Stomach (tissue), 9 donors: ENCODE measurements around the gene S100A11. TPM values are rescaled to one million over a fixed set of nuclear protein-coding genes. Genes with fewer than 3 reads are reported as not detected.

Source experiments
- DNase-seq, 2 donors: peaks; one replicate each; pipeline versions ENCODE4 v3.0.0 to v3.0.0-alpha.2; 2013 to 2019
- H3K27ac ChIP-seq, 5 donors: fragments of 200-600 bp in 4 of 5; sonication (generic) in 4 of 5; one replicate each; pipeline ENCODE4 v1.5.1; 2013 to 2019; ENCODE audit warnings: mild to moderate bottlenecking in 1 of 5, moderate library complexity in 1 of 5
- H3K27me3 ChIP-seq, 3 donors: fragments of 200-600 bp; sonication (generic); one replicate each; pipeline ENCODE4 v1.5.1; 2017 to 2019; ENCODE audit warnings: mixed run types in 1 of 3
- H3K36me3 ChIP-seq, 4 donors: fragments of 200-600 bp; sonication (generic); 1 replicate in 3 of 4; 2 replicates in 1 of 4; pipeline ENCODE4 v1.5.1; 2016 to 2019
- H3K4me1 ChIP-seq, 4 donors: fragments of 200-600 bp; sonication (generic); one replicate each; pipeline ENCODE4 v1.5.1; 2016 to 2019
- H3K4me3 ChIP-seq, 4 donors: fragments of 200-600 bp; sonication (generic) in 3 of 4; one replicate each; pipeline ENCODE4 v1.5.1; 2016 to 2019; ENCODE audit warnings: mild to moderate bottlenecking in 1 of 4
- H3K9me3 ChIP-seq, 4 donors: fragments of 200-600 bp; sonication (generic); one replicate each; pipeline ENCODE4 v1.5.1; 2016 to 2019
- CTCF ChIP-seq, 7 experiments: fragments of 450-650 bp in 4 of 7; fragments of 200-600 bp in 3 of 7; sonication (generic) in 3 of 7; IDR thresholded peaks; one replicate each; pipeline ENCODE4 v1.5.1; 2016 to 2019; ENCODE audit warnings: antibody characterized with exemption in 7 of 7, control low read depth in 2 of 7, mild to moderate bottlenecking in 1 of 7
- EP300 ChIP-seq: sonication (generic); formaldehyde crosslinking; IDR thresholded peaks from one replicate; pipeline ENCODE4 v1.6.1; 2017; ENCODE audit warnings: antibody characterized with exemption
- POLR2A ChIP-seq, 4 donors: fragments of 450-650 bp; IDR thresholded peaks; one replicate each; pipeline ENCODE4 v1.6.1; 2016; ENCODE audit warnings: antibody characterized with exemption in 4 of 4, control low read depth in 2 of 4, mild to moderate bottlenecking in 1 of 4, moderate library complexity in 1 of 4
- POLR2AphosphoS5 ChIP-seq, 3 donors: sonication (generic); formaldehyde crosslinking; IDR thresholded peaks; one replicate each; pipeline ENCODE4 v1.6.1; 2016; ENCODE audit warnings: antibody characterized with exemption in 3 of 3
- WGBS, 5 donors: extraction: QIAGEN DNeasy Blood & Tissue Kit in 3 of 5; methylation state at CpG; one replicate each; pipeline versions ENCODE4 v1.1.5 to v1.1.7; 2013 to 2018; 5-methylcytosine and 5-hydroxymethylcytosine counted together
- intact Hi-C: fragments of 100-400 bp; cut with DNase I; formaldehyde crosslinking; loops from one replicate; pipeline ENCODE4 v1.15.1; 2023; ENCODE audit warnings: low total_unique reads
- polyA plus RNA-seq, 3 donors: library from polyadenylated mRNA; stranded (reverse); fragments of 200-250 nt; gene quantifications; one replicate each; pipeline ENCODE4 v1.2.3, GENCODE V29; 2013
- total RNA-seq, 5 donors: library from RNA; depleted of rRNA; stranded (reverse); fragments of >200 nt; gene quantifications; one replicate each; pipeline versions ENCODE4 v1.1.0 to v1.2.3, GENCODE V29; 2014 to 2016
- donor health status: healthy with polysubstance abuse.
- donor health status: Bipolar disorder and iron deficiency.
- donor health status: healthy.

S100A11 gene
- total and polyA plus RNA-seq, 8 donors = 9.8 to 3,881 (median 250) TPM

- no peaks in the 10 kb centered on the region for H3K9me3 ChIP-seq
- 43 to 60% (median 56%) methylated on average over 3 of the region's 3 CpGs for WGBS, 5 donors
- H3K36me3 ChIP-seq = no peaks in the 10 kb centered on the region
- H3K4me1 ChIP-seq = peaks cover 22 to 39% (median 24%) of the 10 kb centered on the region in 4 donors
- H3K27ac ChIP-seq = no peak overlapping the region
- no peak for DNase-seq
- TF ChIP-seq CTCF (IDR thresholded peaks at IDR 0.05) = no peak
- TF ChIP-seq EP300 = no peak
- no peak for TF ChIP-seq POLR2AphosphoS5 (IDR thresholded peaks at IDR 0.05)
- TF ChIP-seq POLR2A (IDR thresholded peaks at IDR 0.05) = no peak
- H3K27me3 ChIP-seq = no peaks in the 10 kb centered on the region
- no peak overlapping the region for H3K4me3 ChIP-seq
- intact Hi-C loops = no loop called here
Observed at GRCh38 chr1:152044386-152044785, 7.6 kb upstream of the S100A11 start.

- Histone ChIP-seq H3K27ac (no peak overlapping the region), H3K4me1 (peaks cover 20 to 35% (median 21%) of the 10 kb centered on the region in 4 donors), H3K27me3 (no peaks in the 10 kb centered on the region), H3K9me3 (no peaks in the 10 kb centered on the region), H3K36me3 (no peaks in the 10 kb centered on the region), H3K4me3 (no peak overlapping the region)
- intact Hi-C loops = no loop called here
- DNase-seq = peak in 1 of 2 donors; percentile 52
- no peak for TF ChIP-seq POLR2A (IDR thresholded peaks at IDR 0.05)
- no peak for TF ChIP-seq CTCF (IDR thresholded peaks at IDR 0.05)
- TF ChIP-seq POLR2AphosphoS5 (IDR thresholded peaks at IDR 0.05) = no peak
- no peak for TF ChIP-seq EP300
- WGBS, 5 donors = 53 to 65% (median 61%) methylated on average over 5 of the region's 5 CpGs
Observed at GRCh38 chr1:152043870-152044269, 7.1 kb upstream of the S100A11 start.

GRCh38 chr1:152042030-152042429 lies 5.2 kb upstream of the S100A11 start:
- H3K27ac ChIP-seq = no peak overlapping the region
- 60 to 80% (median 71%) methylated on average over 1 of the region's 1 CpG for WGBS, 5 donors
- H3K36me3 ChIP-seq = no peaks in the 10 kb centered on the region
- peaks cover 9 to 35% (median 16%) of the 10 kb centered on the region in 4 donors for H3K4me1 ChIP-seq
- no peak overlapping the region for H3K4me3 ChIP-seq
- H3K27me3 ChIP-seq = no peaks in the 10 kb centered on the region
- no peak for TF ChIP-seq POLR2AphosphoS5 (IDR thresholded peaks at IDR 0.05)
- no peak for TF ChIP-seq CTCF (IDR thresholded peaks at IDR 0.05)
- TF ChIP-seq EP300 = no peak
- no peak for TF ChIP-seq POLR2A (IDR thresholded peaks at IDR 0.05)
- H3K9me3 ChIP-seq = no peaks in the 10 kb centered on the region
- no peak for DNase-seq
- intact Hi-C loops = no loop called here

- Histone ChIP-seq H3K4me1 (peaks cover 14 to 36% (median 22%) of the 10 kb centered on the region in 4 donors), H3K36me3 (no peaks in the 10 kb centered on the region), H3K27ac (peak overlapping the region in 3 of 5 donors; percentile 36 to 99 (median 96)), H3K9me3 (no peaks in the 10 kb centered on the region), H3K4me3 (no peak overlapping the region), H3K27me3 (no peaks in the 10 kb centered on the region)
- WGBS, 5 donors = 26 to 41% (median 32%) methylated on average over 1 of the region's 1 CpG
- TF ChIP-seq POLR2AphosphoS5 (IDR thresholded peaks at IDR 0.05) (peak in 1 of 3 donors; percentile 36), CTCF (IDR thresholded peaks at IDR 0.05) (no peak)
- peak in 1 of 2 donors; percentile 67 for DNase-seq
- intact Hi-C loops = no loop called here
Observed at GRCh38 chr1:152039886-152040285, 3.1 kb upstream of the S100A11 start.
